Endothelial cell of umbilical vein (primary cell): Measurements from ENCODE around the gene RSPO3. TPM values are rescaled to one million over a fixed set of nuclear protein-coding genes. Genes with fewer than 3 reads are reported as not detected.

ENCODE experiments used
- Bru-seq: library from RNA; stranded (reverse); fragments of 400-500 nt; gene quantifications from one replicate; lab custom pipeline; 2021; lab: Mats Ljungman, UMichigan
- BruChase-seq, 2 experiments: library from RNA; stranded (reverse); fragments of 400-500 nt; gene quantifications; one replicate each; lab custom pipeline; 2021; lab: Mats Ljungman, UMichigan
- BruUV-seq: library from RNA; stranded (reverse); fragments of 400-500 nt; replicated peaks from 2 replicates; lab custom pipeline; 2021; lab: Mats Ljungman, UMichigan
- CTCF ChIA-PET: fragments of 300-600, 350-600 bp; sonication (Branson Sonifier 250); formaldehyde crosslinking; loops from one replicate; lab custom pipeline; 2021; ENCODE audit warnings: antibody characterized with exemption, inconsistent platforms; lab: Charles Lee
- POLR2A ChIA-PET: fragments of 300-600, 350-600 bp; sonication (Branson Sonifier 250); formaldehyde crosslinking; loops from one replicate; lab custom pipeline; 2021; ENCODE audit warnings: antibody characterized with exemption, inconsistent platforms; lab: Charles Lee
- DNase-seq: peaks from one replicate; pipeline ENCODE4 v3.0.0-alpha.2; 2011; ENCODE audit warnings: low read depth, low spot score
- FAIRE-seq: peaks from 2 replicates; lab custom pipeline; 2011; peaks lifted over from hg19 to GRCh38; lab: Jason Lieb, UNC
- H2AFZ ChIP-seq: 2 replicates; pipeline ENCODE4 v1.6.0; 2012; ENCODE audit warnings: low read depth, low read length, control low read depth, inconsistent platforms
- H3K27ac ChIP-seq: 2 replicates; pipeline ENCODE4 v1.5.1; 2011; ENCODE audit warnings: low read depth, mild to moderate bottlenecking, control low read depth, low read length, moderate library complexity; ENCODE audit not compliant: insufficient read depth
- H3K27me3 ChIP-seq, 2 experiments: 2 replicates each; pipeline versions ENCODE4 v1.6.0 to v1.6.1; 2011; ENCODE audit warnings: low read length in 2 of 2, mixed read lengths in 1 of 2; ENCODE audit not compliant: control insufficient read depth in 2 of 2, insufficient read depth in 2 of 2
- H3K36me3 ChIP-seq, 2 experiments: 2 replicates in 1 of 2; 3 replicates in 1 of 2; pipeline ENCODE4 v1.5.1; 2011; ENCODE audit warnings: low read length in 2 of 2, mild to moderate bottlenecking in 1 of 2, moderate library complexity in 1 of 2; ENCODE audit not compliant: control insufficient read depth in 2 of 2, insufficient read depth in 2 of 2; ENCODE audit errors: extremely low read depth in 1 of 2
- H3K4me1 ChIP-seq: 3 replicates; pipeline ENCODE4 v1.5.1; 2011; ENCODE audit warnings: mild to moderate bottlenecking, low read length; ENCODE audit not compliant: control insufficient read depth, insufficient read depth; ENCODE audit errors: extremely low read depth
- H3K4me2 ChIP-seq: 2 replicates; pipeline ENCODE4 v1.6.1; 2011; ENCODE audit warnings: low read length, control low read depth, mixed read lengths; ENCODE audit not compliant: insufficient read depth
- H3K4me3 ChIP-seq, 3 experiments: fragments of 200-600 bp in 1 of 3; sonication (generic), shearing (Covaris generic) in 1 of 3; replicated peaks in 1 of 3; 2 replicates each; pipeline ENCODE4 v1.5.1; 2011 to 2016; ENCODE audit warnings: control low read depth in 3 of 3, low read length in 3 of 3, mild to moderate bottlenecking in 2 of 3, inconsistent platforms in 1 of 3, low read depth in 1 of 3, moderate library complexity in 1 of 3; ENCODE audit not compliant: insufficient read depth in 1 of 3
- H3K79me2 ChIP-seq: 2 replicates; pipeline ENCODE4 v1.6.0; 2012; ENCODE audit warnings: low read length, inconsistent platforms; ENCODE audit not compliant: control insufficient read depth, insufficient read depth
- H3K9ac ChIP-seq: replicated peaks from 2 replicates; pipeline ENCODE3; 2011; ENCODE audit warnings: low read length, control low read depth; ENCODE audit not compliant: insufficient read depth; ENCODE audit errors: extremely low read depth
- H3K9me1 ChIP-seq: replicated peaks from 3 replicates; pipeline ENCODE4 v1.6.0; 2011; ENCODE audit warnings: mild to moderate bottlenecking, low read length; ENCODE audit not compliant: control insufficient read depth, insufficient read depth; ENCODE audit errors: extremely low read depth
- H3K9me3 ChIP-seq: replicated peaks from 2 replicates; pipeline ENCODE4 v1.5.1; 2012; ENCODE audit warnings: low read length, inconsistent platforms; ENCODE audit not compliant: control insufficient read depth, insufficient read depth
- H4K20me1 ChIP-seq: replicated peaks from 2 replicates; pipeline ENCODE3; 2011; ENCODE audit warnings: mild to moderate bottlenecking, low read length; ENCODE audit not compliant: control insufficient read depth, insufficient read depth; ENCODE audit errors: extremely low read depth
- EZH2 ChIP-seq: IDR thresholded peaks from 2 replicates; pipeline ENCODE4 v1.6.1; 2012; ENCODE audit warnings: borderline replicate concordance, low read depth, mild to moderate bottlenecking, moderate library complexity, low read length, inconsistent platforms; ENCODE audit not compliant: severe bottlenecking
- GATA2 ChIP-seq: IDR thresholded peaks from 2 replicates; pipeline ENCODE4 v1.7.0; 2011; ENCODE audit warnings: low read depth, mild to moderate bottlenecking, moderate library complexity, mixed read lengths, low read length; ENCODE audit not compliant: insufficient read length, insufficient read depth
- POLR2A ChIP-seq: IDR thresholded peaks from 2 replicates; pipeline ENCODE4 v1.6.1; 2012; ENCODE audit warnings: low read depth, mild to moderate bottlenecking, control low read depth, low read length
- POLR2AphosphoS5 ChIP-seq: IDR thresholded peaks from 2 replicates; pipeline ENCODE4 v1.6.1; 2012; ENCODE audit warnings: low read depth, mild to moderate bottlenecking, control low read depth, low read length, moderate library complexity; ENCODE audit not compliant: insufficient read depth
- dilution Hi-C: fragments of 300-500 bp; cut with MboI; formaldehyde crosslinking; loops from one replicate; pipeline ENCODE4 v1.15.0; 2019; ENCODE audit warnings: low sequenced_read_pairs; ENCODE audit not compliant: extremely low pct_ligation_motif_present
- intact Hi-C: fragments of 100-400 bp; cut with micrococcal nuclease; formaldehyde crosslinking; loops from one replicate; pipeline ENCODE4 v1.10.0; 2022
- long read RNA-seq: library from polyadenylated mRNA; stranded (forward); transcript quantifications from one replicate; pipeline ENCODE4 v2.0.0, GENCODE V29; 2021
- polyA minus RNA-seq, 3 experiments: library from RNA; depleted of rRNA, polyadenylated mRNA; stranded (reverse); fragments of >200 nt; gene quantifications; 1 replicate in 1 of 3; 2 replicates in 2 of 3; pipeline ENCODE4 v1.2.3, GENCODE V29; 2011
- polyA plus RNA-seq, 4 experiments: library from polyadenylated mRNA; depleted of rRNA in 3 of 4; stranded (reverse) in 3 of 4; unstranded in 1 of 4; fragments of >200 nt; gene quantifications; 2 replicates each; pipeline versions ENCODE4 v1.2.1 to v1.2.3, GENCODE V29; 2011 to 2012; ENCODE audit warnings: missing spikeins in 1 of 4
- total RNA-seq: library from RNA; stranded (reverse); gene quantifications from 2 replicates; pipeline ENCODE4 v1.2.3, GENCODE V29; 2021
- TF ChIP-seq, protein P1 (sequence below), 2 donors: IDR thresholded peaks; 1 replicate in 1 of 2; 2 replicates in 1 of 2; pipeline ENCODE4 v1.5.1; 2011; ENCODE audit warnings: low read length in 2 of 2, mild to moderate bottlenecking in 2 of 2, moderate library complexity in 2 of 2, control low read depth in 1 of 2, inconsistent platforms in 1 of 2, low read depth in 1 of 2; ENCODE audit not compliant: insufficient read depth in 1 of 2; ENCODE audit errors: extremely low read depth in 1 of 2

RSPO3 gene
- total RNA-seq (8.6 and 11.1 TPM in 2 replicates), polyA plus RNA-seq (1.1 and 1.8 TPM in 2 replicates), polyA minus RNA-seq (1.3 and 3.0 TPM in 2 replicates), Bru-seq, nascent RNA (percentile 63 among the genes with signal in this experiment), BruChase-seq, experiment 1, labeled RNA remaining after a 6-hour chase (percentile 38 among the genes with signal in this experiment), BruChase-seq, experiment 2, labeled RNA remaining after a 2-hour chase (percentile 37 among the genes with signal in this experiment)
- polyA plus RNA-seq (2011; cell fraction: cytosol; rRNA removed): 2.4 TPM in 2 replicates
- 1.8 and 2.1 TPM in 2 replicates for polyA plus RNA-seq (2011; cell fraction: nucleus; rRNA removed)
- 12.0 and 15.5 TPM in 2 replicates for polyA plus RNA-seq (2012)
- polyA minus RNA-seq (2011; cell fraction: cytosol; rRNA and poly(A)+ RNA removed): not detected
- polyA minus RNA-seq (2011; cell fraction: nucleus; rRNA and poly(A)+ RNA removed): 3.4 and 4.5 TPM in 2 replicates
- long read RNA-seq, transcript RSPO3-201 (5 exons, 2,697 nt): major isoform, 15 of 19 reads
- long read RNA-seq, partial matches to known transcripts: 1 of 19 reads
- long read RNA-seq, other reads (novel, unspliced or antisense): 3 of 19 reads

GRCh38 chr6:127118298-127119101, at the start of gene RSPO3:
TSS of gene RSPO3 (plus strand) at chr6:127118671. CDS start at chr6:127119193, 522 bp downstream.
- FAIRE-seq (no peak), DNase-seq (peak; percentile 66)
- intact Hi-C loops (no loop called here), dilution Hi-C loops (no loop called here)
- Histone ChIP-seq H4K20me1 (no peaks in the 10 kb centered on the region), H3K4me1 (peaks cover 19% of the 10 kb centered on the region), H3K9me1 (no peaks in the 10 kb centered on the region), H3K4me2 (peak within 1 kb of the TSS; percentile 87), H2AFZ (peak within 1 kb of the TSS; percentile 82), H3K27me3 (no peaks in the 10 kb centered on the region), H3K27ac (no peak within 1 kb of the TSS), H3K9ac (peak within 1 kb of the TSS; percentile 12), H3K4me3 (peak within 1 kb of the TSS; percentile 59 to 79 (median 73)), H3K36me3 (no peaks in the 10 kb centered on the region), H3K79me2 (no peaks in the 10 kb centered on the region), H3K9me3 (no peaks in the 10 kb centered on the region)
- POLR2A ChIA-PET: no interaction called here
- TF ChIP-seq, protein P1, sequence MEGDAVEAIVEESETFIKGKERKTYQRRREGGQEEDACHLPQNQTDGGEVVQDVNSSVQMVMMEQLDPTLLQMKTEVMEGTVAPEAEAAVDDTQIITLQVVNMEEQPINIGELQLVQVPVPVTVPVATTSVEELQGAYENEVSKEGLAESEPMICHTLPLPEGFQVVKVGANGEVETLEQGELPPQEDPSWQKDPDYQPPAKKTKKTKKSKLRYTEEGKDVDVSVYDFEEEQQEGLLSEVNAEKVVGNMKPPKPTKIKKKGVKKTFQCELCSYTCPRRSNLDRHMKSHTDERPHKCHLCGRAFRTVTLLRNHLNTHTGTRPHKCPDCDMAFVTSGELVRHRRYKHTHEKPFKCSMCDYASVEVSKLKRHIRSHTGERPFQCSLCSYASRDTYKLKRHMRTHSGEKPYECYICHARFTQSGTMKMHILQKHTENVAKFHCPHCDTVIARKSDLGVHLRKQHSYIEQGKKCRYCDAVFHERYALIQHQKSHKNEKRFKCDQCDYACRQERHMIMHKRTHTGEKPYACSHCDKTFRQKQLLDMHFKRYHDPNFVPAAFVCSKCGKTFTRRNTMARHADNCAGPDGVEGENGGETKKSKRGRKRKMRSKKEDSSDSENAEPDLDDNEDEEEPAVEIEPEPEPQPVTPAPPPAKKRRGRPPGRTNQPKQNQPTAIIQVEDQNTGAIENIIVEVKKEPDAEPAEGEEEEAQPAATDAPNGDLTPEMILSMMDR (IDR thresholded peaks at IDR 0.05; ENCODE audit: extremely low read depth in 1 of 2, insufficient read depth in 1 of 2, low read depth in 1 of 2, low read length in 2 of 2): no peak
- TF ChIP-seq EZH2: peak; percentile 35
- no peak for TF ChIP-seq GATA2
- no peak for TF ChIP-seq POLR2AphosphoS5
- TF ChIP-seq POLR2A: no peak
- CTCF ChIA-PET: interaction anchor here (0.6 to 1.2 kb wide), 13 partner anchors 12 to 1085 kb away, joined by 3 to 17 read pairs (median 3); partner anchors contain the start of gene RNF146
- TSS peak; percentile 54 for BruUV-seq
